MM.1S (cell line): ENCODE measurements around the gene NFATC1.

ENCODE experiments used
- EZH2 ChIP-seq: fragments of 300-600 bp; sonication (generic); optimal IDR thresholded peaks from 2 replicates; pipeline ENCODE3; 2017; ENCODE audit warnings: low read depth, mild to moderate bottlenecking, antibody characterized with exemption, low read length, mixed read lengths
- TF ChIP-seq, protein P1 (sequence below): fragments of 300-600 bp; sonication (generic); IDR thresholded peaks from 2 replicates; pipeline ENCODE4 v1.5.1; 2016; ENCODE audit warnings: antibody characterized with exemption, low read length, mixed read lengths

DNA sequence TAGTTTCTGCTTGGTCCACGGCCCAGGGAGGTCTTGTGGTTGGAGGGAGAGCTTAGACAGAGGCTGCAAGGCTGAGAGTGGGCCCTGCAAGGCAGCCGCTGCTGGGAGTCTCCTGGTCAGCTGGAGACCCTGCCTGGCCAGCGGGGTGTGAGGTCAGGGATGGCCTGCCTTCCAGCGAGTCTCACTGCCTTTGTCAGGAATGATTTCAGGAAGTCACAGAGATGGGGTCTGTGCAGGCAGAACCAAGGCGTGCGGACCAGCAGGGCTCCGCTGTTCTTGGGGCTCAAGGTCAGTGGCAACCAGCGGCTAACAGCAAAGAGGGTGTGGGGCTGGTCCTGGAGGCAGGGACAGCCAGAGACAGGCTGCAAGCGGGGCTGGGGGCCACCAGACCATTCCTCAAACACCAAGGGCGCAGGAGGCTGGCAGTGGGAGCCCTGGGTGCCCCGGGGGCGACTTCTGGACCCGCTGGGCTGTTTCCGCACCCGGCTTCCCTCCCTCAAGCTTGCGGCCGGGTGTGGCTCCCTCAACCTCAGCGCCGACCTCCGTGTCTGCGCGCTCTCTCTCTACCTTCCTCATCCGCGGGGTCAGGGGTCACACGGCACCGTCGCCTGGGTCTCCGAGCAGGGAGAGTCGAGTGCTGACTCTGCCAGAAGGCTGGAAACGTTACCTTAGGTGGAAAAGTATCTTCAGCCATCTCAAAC is 159.4 kb downstream of the NFATC1 start:
- TF ChIP-seq, protein P1, sequence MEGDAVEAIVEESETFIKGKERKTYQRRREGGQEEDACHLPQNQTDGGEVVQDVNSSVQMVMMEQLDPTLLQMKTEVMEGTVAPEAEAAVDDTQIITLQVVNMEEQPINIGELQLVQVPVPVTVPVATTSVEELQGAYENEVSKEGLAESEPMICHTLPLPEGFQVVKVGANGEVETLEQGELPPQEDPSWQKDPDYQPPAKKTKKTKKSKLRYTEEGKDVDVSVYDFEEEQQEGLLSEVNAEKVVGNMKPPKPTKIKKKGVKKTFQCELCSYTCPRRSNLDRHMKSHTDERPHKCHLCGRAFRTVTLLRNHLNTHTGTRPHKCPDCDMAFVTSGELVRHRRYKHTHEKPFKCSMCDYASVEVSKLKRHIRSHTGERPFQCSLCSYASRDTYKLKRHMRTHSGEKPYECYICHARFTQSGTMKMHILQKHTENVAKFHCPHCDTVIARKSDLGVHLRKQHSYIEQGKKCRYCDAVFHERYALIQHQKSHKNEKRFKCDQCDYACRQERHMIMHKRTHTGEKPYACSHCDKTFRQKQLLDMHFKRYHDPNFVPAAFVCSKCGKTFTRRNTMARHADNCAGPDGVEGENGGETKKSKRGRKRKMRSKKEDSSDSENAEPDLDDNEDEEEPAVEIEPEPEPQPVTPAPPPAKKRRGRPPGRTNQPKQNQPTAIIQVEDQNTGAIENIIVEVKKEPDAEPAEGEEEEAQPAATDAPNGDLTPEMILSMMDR, result no peak
- TF ChIP-seq EZH2, result no peak
